Kidney (tissue), 14 donors: ENCODE measurements around the gene TENT5C. TPM values are rescaled to one million over a fixed set of nuclear protein-coding genes. Genes with fewer than 3 reads are reported as not detected.

Experiments used
- DNase-seq, 5 donors: peaks; one replicate each; pipeline ENCODE4 v3.0.0-alpha.2; 2013 to 2020
- FAIRE-seq: peaks from 2 replicates; lab custom pipeline; 2012; peaks lifted over from hg19 to GRCh38; lab: Jason Lieb, UNC
- H3K27ac ChIP-seq, 2 donors: one replicate each; pipeline ENCODE4 v1.7.0; 2013; ENCODE audit warnings: low read depth in 2 of 2, low read length in 2 of 2, inconsistent platforms in 1 of 2
- H3K27me3 ChIP-seq: one replicate; pipeline ENCODE4 v1.7.1; 2013; ENCODE audit warnings: low read length, inconsistent platforms; ENCODE audit not compliant: control insufficient read depth, insufficient read depth
- H3K36me3 ChIP-seq, 3 donors: one replicate each; pipeline versions ENCODE4 v1.7.0 to v1.7.1; 2013; ENCODE audit warnings: low read length in 3 of 3, control low read depth in 1 of 3, inconsistent platforms in 1 of 3; ENCODE audit not compliant: insufficient read depth in 3 of 3, control insufficient read depth in 2 of 3
- H3K4me1 ChIP-seq, 3 donors: one replicate each; pipeline versions ENCODE4 v1.7.0 to v1.7.1; 2013; ENCODE audit warnings: low read length in 3 of 3, inconsistent platforms in 1 of 3, low read depth in 1 of 3; ENCODE audit not compliant: control insufficient read depth in 2 of 3, insufficient read depth in 2 of 3
- H3K4me3 ChIP-seq, 3 donors: one replicate each; pipeline versions ENCODE4 v1.7.0 to v1.8.1; 2013; ENCODE audit warnings: low read length in 3 of 3, control low read depth in 1 of 3, inconsistent platforms in 1 of 3
- H3K9ac ChIP-seq, 3 donors: one replicate each; pipeline versions ENCODE4 v1.7.0 to v1.7.1; 2013; ENCODE audit warnings: low read length in 3 of 3, control low read depth in 1 of 3, inconsistent platforms in 1 of 3
- H3K9me3 ChIP-seq, 3 donors: one replicate each; pipeline versions ENCODE4 v1.7.0 to v1.7.1; 2013; ENCODE audit warnings: low read length in 3 of 3, control low read depth in 1 of 3, inconsistent platforms in 1 of 3; ENCODE audit not compliant: control insufficient read depth in 2 of 3, insufficient read depth in 1 of 3
- CTCF ChIP-seq: IDR thresholded peaks from 3 replicates; pipeline ENCODE4 v1.5.1; 2012; ENCODE audit warnings: mild to moderate bottlenecking, moderate library complexity, borderline replicate concordance; ENCODE audit not compliant: insufficient read depth; ENCODE audit errors: extremely low read depth
- intact Hi-C: fragments of 100-400 bp; cut with DNase I; formaldehyde crosslinking; loops from one replicate; pipeline ENCODE4 v1.11.1; 2022
- polyA plus RNA-seq: library from polyadenylated mRNA; stranded (reverse); fragments of 350-450 nt; fragmentation: Illumina TruSeq; extraction: RNeasy Lipid Tissue Mini Kit (QIAGEN cat#74804); gene quantifications from one replicate; pipeline ENCODE4 v1.2.3, GENCODE V29; 2014; ENCODE audit warnings: low read depth, low replicate concordance; ENCODE audit not compliant: insufficient read depth
- total RNA-seq: library from RNA; stranded (reverse); fragmentation: NEBNext Ultra II Directional; extraction: Animal tissue kit (Norgen Biotek cat#: 25700); gene quantifications from one replicate; pipeline ENCODE4 v1.2.1, GENCODE V29; 2021
- donor health status: control.
- donor health status: control.
- donor health status: control.
- donor health status: control.
- donor health status: control.
- donor health status: DM: yes; HTN: yes; CAD: no.
- donor health status: Normal renal cell carcinoma (clear cell type).

TENT5C gene
- total and polyA plus RNA-seq, 2 donors from 2014 or later = 6.1 to 22.2 TPM

DNA sequence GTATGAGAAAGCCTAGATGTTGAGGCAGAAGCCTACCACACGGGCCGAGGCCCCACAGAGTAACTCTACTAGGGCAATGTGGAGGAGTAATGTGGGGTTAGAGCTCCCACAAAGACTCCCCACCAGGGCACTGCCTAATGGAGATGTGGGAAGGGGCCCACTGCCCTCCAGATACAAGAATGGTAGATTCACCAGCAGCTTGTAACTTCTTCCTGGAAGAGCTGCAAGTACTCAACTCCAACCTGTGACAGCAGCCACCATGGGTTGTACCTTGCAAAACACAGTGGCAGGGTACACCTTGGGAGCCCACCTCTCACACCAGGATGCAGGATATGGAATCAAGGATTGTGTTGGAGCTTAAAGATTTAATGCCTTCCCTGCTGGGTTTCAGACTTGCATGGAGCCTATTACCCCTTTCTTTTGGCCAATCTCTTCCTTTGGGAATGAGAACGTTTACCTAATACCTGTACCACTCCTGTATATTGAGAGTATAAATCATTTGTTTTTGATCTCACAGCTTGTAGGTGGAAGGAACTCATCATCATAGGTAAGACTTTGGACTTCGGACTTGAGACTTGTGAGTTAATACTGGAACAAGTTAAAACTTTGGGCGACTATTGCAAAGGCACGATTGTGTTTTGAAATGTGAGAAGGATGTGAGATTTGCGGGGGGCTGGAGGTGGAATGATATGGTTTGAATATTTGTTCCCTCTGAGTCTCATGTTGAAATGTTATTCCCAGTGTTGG lies 57.5 kb downstream of the TENT5C start:
- Histone ChIP-seq H3K27me3 (no peaks in the 10 kb centered on the region), H3K9ac (no peak overlapping the region), H3K36me3 (no peaks in the 10 kb centered on the region), H3K4me1 (peaks cover 0 to 2% (median 0%) of the 10 kb centered on the region in 3 donors), H3K4me3 (no peak overlapping the region), H3K9me3 (no peaks in the 10 kb centered on the region), H3K27ac (no peak overlapping the region)
- FAIRE-seq = no peak
- DNase-seq = no peak
- TF ChIP-seq CTCF = no peak
- intact Hi-C loops = no loop called here

GRCh38 chr1:117664314-117664713 lies 58.5 kb downstream of the TENT5C start:
- TF ChIP-seq CTCF = no peak
- H3K9ac ChIP-seq = no peak overlapping the region
- no peak for DNase-seq
- no peak for FAIRE-seq
- no peaks in the 10 kb centered on the region for H3K36me3 ChIP-seq
- H3K4me1 ChIP-seq = peaks cover 0 to 2% (median 0%) of the 10 kb centered on the region in 3 donors
- no peaks in the 10 kb centered on the region for H3K9me3 ChIP-seq
- H3K4me3 ChIP-seq = no peak overlapping the region
- intact Hi-C loops = no loop called here
- H3K27ac ChIP-seq = no peak overlapping the region
- no peaks in the 10 kb centered on the region for H3K27me3 ChIP-seq

DNA sequence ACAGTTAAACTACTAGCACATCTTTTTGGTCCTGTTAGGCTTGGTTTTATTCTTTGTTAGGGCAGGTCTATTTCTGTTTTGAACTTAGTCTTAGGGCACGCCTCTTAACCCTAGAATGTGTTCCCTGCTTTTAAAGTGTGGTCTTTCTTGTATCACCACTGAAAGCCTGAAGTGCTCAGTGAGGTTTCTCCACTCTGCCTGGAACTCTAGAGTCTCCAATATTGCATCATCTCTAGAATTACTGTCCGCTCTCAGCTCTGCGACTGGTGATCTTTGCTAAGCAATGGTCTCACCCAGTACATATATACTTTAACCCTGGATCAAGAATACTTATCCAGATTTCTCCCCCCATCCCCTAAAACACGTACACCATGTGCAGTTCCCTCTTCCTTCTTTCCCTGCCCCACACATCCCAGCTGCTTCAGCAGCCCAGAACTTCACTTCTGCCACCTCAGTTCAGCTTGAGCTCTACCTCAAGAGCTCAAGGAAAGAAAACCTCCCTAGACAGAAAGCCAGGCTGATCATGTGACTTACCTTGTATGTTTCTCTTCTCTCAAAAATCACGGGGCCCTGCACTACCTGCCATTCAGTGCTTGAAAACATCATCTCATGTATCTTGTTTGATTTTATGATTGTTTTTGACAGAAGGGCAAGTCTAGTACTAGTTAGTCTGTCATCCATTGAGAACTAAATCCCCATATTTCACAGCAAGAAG lies 59.9 kb downstream of the TENT5C start:
- TF ChIP-seq CTCF = no peak
- intact Hi-C loops = no loop called here

More for the DNA sequence above, 59.9 kb downstream of the TENT5C start:
- Histone ChIP-seq H3K27ac (no peak overlapping the region), H3K27me3 (no peaks in the 10 kb centered on the region), H3K4me1 (peaks cover 0 to 2% (median 0%) of the 10 kb centered on the region in 3 donors), H3K4me3 (no peak overlapping the region), H3K36me3 (no peaks in the 10 kb centered on the region), H3K9me3 (no peaks in the 10 kb centered on the region), H3K9ac (no peak overlapping the region)
- no peak for DNase-seq
- FAIRE-seq = no peak
